GM19043 (cell line): ENCODE data around the gene B4GALT2.
A peak's percentile ranks its signal among the peaks of the same experiment; 100 is the strongest.

Experiments
- ATAC-seq: cut with Tn5 transposase; IDR thresholded peaks from one replicate; pipeline ENCODE4 v1.9.1; 2021; ENCODE audit warnings: low read depth; ENCODE audit not compliant: unreplicated experiment

Gene B4GALT2

GRCh38 chr1:43946236-43947060 is 32.6 kb upstream of the B4GALT2 start, which contains the start of gene IPO13:
Gene IPO13 (plus strand): TSS chr1:43946950. CDS start chr1:43947601, 651 bp downstream.
- ATAC-seq, result peak; percentile 85

- no peak for ATAC-seq
Measured at GRCh38 chr1:43947061-43947873, 31.7 kb upstream of the B4GALT2 start.

GRCh38 chr1:43947874-43948437 is 31.1 kb upstream of the B4GALT2 start:
- no peak for ATAC-seq

GRCh38 chr1:43949678-43950077 is 29.3 kb upstream of the B4GALT2 start:
- no peak for ATAC-seq

- no peak for ATAC-seq
Measured at GRCh38 chr1:43951021-43951985, 27.7 kb upstream of the B4GALT2 start.

- no peak for ATAC-seq
Measured at GRCh38 chr1:43952731-43953346, 26.2 kb upstream of the B4GALT2 start.

- ATAC-seq, result no peak
Measured at GRCh38 chr1:43953361-43953760, 25.6 kb upstream of the B4GALT2 start.

GRCh38 chr1:43954036-43954435 is 25.0 kb upstream of the B4GALT2 start:
- ATAC-seq, result no peak

GRCh38 chr1:43956234-43956633 is 22.8 kb upstream of the B4GALT2 start:
- ATAC-seq, result no peak

GRCh38 chr1:43957407-43958040 is 21.5 kb upstream of the B4GALT2 start:
- ATAC-seq, result no peak

GRCh38 chr1:43958351-43959255 is 20.4 kb upstream of the B4GALT2 start:
- no peak for ATAC-seq

GRCh38 chr1:43960798-43961197 is 18.2 kb upstream of the B4GALT2 start:
- no peak for ATAC-seq

- ATAC-seq, result no peak
Measured at GRCh38 chr1:43961692-43962091, 17.3 kb upstream of the B4GALT2 start.

- ATAC-seq, result no peak
Measured at GRCh38 chr1:43962324-43962723, 16.7 kb upstream of the B4GALT2 start.

- ATAC-seq, result no peak
Measured at GRCh38 chr1:43963006-43963405, 16.0 kb upstream of the B4GALT2 start.

GRCh38 chr1:43963890-43964289 is 15.1 kb upstream of the B4GALT2 start:
- no peak for ATAC-seq

- no peak for ATAC-seq
Measured at GRCh38 chr1:43965316-43965715, 13.7 kb upstream of the B4GALT2 start.

GRCh38 chr1:43968348-43968948 is 10.6 kb upstream of the B4GALT2 start:
- no peak for ATAC-seq
